Suprapubic skin (tissue), 4 donors: ENCODE results near the gene ARHGAP42. TPM values are rescaled to one million over a fixed set of nuclear protein-coding genes. Genes with fewer than 3 reads are reported as not detected.

Experiments
- DNase-seq, 2 donors: peaks; one replicate each; pipeline ENCODE4 v3.0.0-alpha.2; 2019; ENCODE audit warnings: low spot score in 2 of 2
- H3K27ac ChIP-seq: fragments of 200-600 bp; sonication (generic); one replicate; pipeline ENCODE4 v1.5.1; 2019
- H3K27me3 ChIP-seq: fragments of 200-600 bp; sonication (generic); one replicate; pipeline ENCODE4 v1.5.1; 2019
- H3K36me3 ChIP-seq: fragments of 200-600 bp; sonication (generic); one replicate; pipeline ENCODE4 v1.5.1; 2019
- H3K4me1 ChIP-seq: fragments of 200-600 bp; sonication (generic); one replicate; pipeline ENCODE4 v1.5.1; 2019
- H3K4me3 ChIP-seq: fragments of 200-600 bp; sonication (generic); one replicate; pipeline ENCODE4 v1.5.1; 2019; ENCODE audit warnings: mild to moderate bottlenecking
- H3K9me3 ChIP-seq: fragments of 200-600 bp; sonication (generic); one replicate; pipeline ENCODE4 v1.5.1; 2019
- EP300 ChIP-seq: sonication (generic); formaldehyde crosslinking; IDR thresholded peaks from one replicate; pipeline ENCODE4 v1.6.1; 2017; ENCODE audit warnings: antibody characterized with exemption
- POLR2A ChIP-seq, 2 donors: fragments of 450-650 bp; IDR thresholded peaks; one replicate each; pipeline ENCODE4 v1.6.1; 2017; ENCODE audit warnings: antibody characterized with exemption in 2 of 2, mild to moderate bottlenecking in 2 of 2, moderate library complexity in 2 of 2
- POLR2AphosphoS5 ChIP-seq, 3 donors: sonication (generic); formaldehyde crosslinking; IDR thresholded peaks; one replicate each; pipeline ENCODE4 v1.6.1; 2017; ENCODE audit warnings: antibody characterized with exemption in 3 of 3
- WGBS: methylation state at CpG from one replicate; pipeline ENCODE4 v1.1.5; 2018; 5-methylcytosine and 5-hydroxymethylcytosine counted together
- total RNA-seq, 4 donors: library from RNA; depleted of rRNA; stranded (reverse); fragments of >200 nt; gene quantifications; one replicate each; pipeline ENCODE4 v1.1.0, GENCODE V29; 2016
- TF ChIP-seq, protein P1 (sequence below), 2 donors: fragments of 200-600 bp in 1 of 2; fragments of 450-650 bp in 1 of 2; sonication (generic) in 1 of 2; IDR thresholded peaks; one replicate each; pipeline ENCODE4 v1.5.1; 2016 to 2019; ENCODE audit warnings: antibody characterized with exemption in 2 of 2, mild to moderate bottlenecking in 1 of 2, moderate library complexity in 1 of 2

ARHGAP42 gene
- total RNA-seq, 4 donors from 2014 or later = 12.4 to 18.4 (median 14.4) TPM

DNA sequence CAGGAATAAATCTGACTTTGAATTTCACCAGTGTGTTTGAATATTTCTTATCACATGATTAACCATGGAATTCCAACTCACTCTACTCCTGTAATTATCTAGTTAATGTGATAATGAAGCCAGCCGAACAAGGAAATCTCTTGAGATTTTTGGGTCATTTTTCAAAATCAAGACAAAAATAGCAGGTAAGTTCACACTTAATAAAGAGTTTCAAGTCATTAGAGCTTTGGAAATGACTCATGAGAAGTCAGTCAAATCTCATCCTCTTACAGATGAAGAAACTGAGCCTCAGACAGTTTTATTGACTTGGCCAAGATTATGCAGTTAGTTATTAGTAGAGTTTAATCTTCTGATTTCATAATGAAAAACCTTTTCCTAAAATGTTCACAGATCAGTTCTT, 148.8 kb downstream of the ARHGAP42 start:
- DNase-seq = no peak
- TF ChIP-seq, protein P1, sequence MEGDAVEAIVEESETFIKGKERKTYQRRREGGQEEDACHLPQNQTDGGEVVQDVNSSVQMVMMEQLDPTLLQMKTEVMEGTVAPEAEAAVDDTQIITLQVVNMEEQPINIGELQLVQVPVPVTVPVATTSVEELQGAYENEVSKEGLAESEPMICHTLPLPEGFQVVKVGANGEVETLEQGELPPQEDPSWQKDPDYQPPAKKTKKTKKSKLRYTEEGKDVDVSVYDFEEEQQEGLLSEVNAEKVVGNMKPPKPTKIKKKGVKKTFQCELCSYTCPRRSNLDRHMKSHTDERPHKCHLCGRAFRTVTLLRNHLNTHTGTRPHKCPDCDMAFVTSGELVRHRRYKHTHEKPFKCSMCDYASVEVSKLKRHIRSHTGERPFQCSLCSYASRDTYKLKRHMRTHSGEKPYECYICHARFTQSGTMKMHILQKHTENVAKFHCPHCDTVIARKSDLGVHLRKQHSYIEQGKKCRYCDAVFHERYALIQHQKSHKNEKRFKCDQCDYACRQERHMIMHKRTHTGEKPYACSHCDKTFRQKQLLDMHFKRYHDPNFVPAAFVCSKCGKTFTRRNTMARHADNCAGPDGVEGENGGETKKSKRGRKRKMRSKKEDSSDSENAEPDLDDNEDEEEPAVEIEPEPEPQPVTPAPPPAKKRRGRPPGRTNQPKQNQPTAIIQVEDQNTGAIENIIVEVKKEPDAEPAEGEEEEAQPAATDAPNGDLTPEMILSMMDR (IDR thresholded peaks at IDR 0.05) = no peak
- TF ChIP-seq POLR2A (IDR thresholded peaks at IDR 0.05) = no peak
- no peak for TF ChIP-seq EP300
- TF ChIP-seq POLR2AphosphoS5 (IDR thresholded peaks at IDR 0.05) = no peak
- no peaks in the 10 kb centered on the region for H3K36me3 ChIP-seq
- H3K27ac ChIP-seq = no peak overlapping the region
- H3K9me3 ChIP-seq = no peaks in the 10 kb centered on the region
- H3K4me1 ChIP-seq = peaks cover 29% of the 10 kb centered on the region
- no peaks in the 10 kb centered on the region for H3K27me3 ChIP-seq
- WGBS = 79% methylated on average over 1 of the region's 1 CpG
- no peak overlapping the region for H3K4me3 ChIP-seq

DNA sequence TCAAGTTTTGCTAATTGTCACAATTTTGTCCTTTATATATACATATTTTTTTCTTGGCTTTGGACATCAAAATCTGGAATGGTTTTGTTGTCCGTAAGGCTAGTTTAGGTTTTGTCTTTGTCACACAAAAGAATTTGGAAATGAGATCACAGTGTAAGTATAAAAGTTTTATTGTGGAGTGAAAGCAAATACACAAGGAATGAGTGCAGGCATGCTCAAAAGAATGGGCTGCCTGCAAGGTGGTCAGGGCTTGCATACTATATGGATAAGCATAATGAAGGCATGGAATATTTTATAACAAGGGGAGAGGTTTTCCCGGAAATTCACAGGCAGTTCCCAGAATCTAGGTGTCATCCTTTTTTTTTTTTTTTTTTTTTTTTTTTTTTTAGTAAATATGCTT, 150.2 kb downstream of the ARHGAP42 start:
- Histone ChIP-seq H3K9me3 (no peaks in the 10 kb centered on the region), H3K4me1 (peaks cover 15% of the 10 kb centered on the region), H3K27me3 (no peaks in the 10 kb centered on the region), H3K27ac (no peak overlapping the region), H3K4me3 (no peak overlapping the region), H3K36me3 (no peaks in the 10 kb centered on the region)
- no peak for TF ChIP-seq EP300
- TF ChIP-seq POLR2A (IDR thresholded peaks at IDR 0.05) = no peak
- TF ChIP-seq, protein P1 (IDR thresholded peaks at IDR 0.05) = no peak
- TF ChIP-seq POLR2AphosphoS5 (IDR thresholded peaks at IDR 0.05) = no peak
- 87% methylated on average over 2 of the region's 2 CpGs for WGBS
- no peak for DNase-seq

DNA sequence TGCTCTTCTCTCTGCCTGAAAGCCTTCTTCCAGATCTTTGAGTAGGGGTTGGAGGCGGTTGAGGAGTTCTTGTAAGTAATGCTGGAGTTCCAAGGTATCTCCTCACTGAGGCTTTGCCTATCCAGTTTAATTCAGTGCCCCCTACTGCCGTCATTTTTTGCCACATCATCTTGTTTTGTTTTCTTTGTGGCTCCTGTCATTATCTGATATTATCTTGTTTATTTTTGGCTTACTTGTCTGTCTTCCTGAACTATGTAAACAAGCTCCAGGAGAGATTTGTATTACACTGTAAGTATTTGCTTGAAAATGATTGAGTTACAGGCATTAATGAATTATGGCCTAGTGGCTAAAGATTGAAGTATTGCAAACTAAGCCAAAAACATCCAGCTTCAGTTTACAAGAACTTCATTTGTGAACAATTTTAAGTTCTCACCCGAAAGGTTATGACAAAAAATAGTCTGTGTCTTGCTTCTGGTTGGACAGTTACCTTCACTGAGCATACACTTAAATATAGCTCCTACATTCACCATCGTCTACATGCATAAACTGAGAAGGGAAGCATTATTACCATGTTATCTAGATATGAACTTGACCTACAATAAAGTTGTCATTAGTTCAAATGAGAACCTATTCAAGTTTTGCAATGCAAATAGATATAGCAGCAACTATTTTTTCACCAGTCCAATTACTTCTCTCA, 154.8 kb downstream of the ARHGAP42 start:
- 90% methylated on average over 4 of the region's 4 CpGs for WGBS
- Histone ChIP-seq H3K4me3 (no peak overlapping the region), H3K4me1 (no peaks in the 10 kb centered on the region), H3K36me3 (no peaks in the 10 kb centered on the region), H3K27me3 (no peaks in the 10 kb centered on the region), H3K9me3 (no peaks in the 10 kb centered on the region), H3K27ac (no peak overlapping the region)
- no peak for TF ChIP-seq POLR2A (IDR thresholded peaks at IDR 0.05)
- TF ChIP-seq POLR2AphosphoS5 (IDR thresholded peaks at IDR 0.05) = no peak
- no peak for DNase-seq

DNA sequence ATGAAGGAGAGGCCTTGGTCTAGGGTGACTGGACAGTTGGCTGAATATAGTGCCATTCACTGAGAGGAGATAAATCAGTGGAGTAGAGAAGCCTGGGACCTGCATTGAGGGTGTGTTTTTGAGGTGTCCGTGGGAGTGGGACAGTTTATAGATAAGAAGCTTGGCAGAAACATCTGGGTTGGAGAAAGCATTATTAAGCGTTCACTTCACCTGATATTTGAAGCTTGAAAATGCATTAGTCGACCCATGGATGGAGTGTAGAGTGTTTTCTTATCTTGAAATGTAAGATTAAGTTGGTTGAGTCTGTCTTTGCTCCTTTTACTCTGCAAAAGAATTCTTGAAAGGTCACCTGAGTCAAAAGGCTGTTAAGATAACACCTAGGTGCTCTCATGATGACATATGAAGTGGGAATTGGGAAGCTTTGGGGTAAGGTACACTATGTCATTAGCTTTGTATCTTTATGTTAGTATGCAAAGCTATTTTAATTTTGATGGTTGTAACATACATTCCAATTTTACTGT, 160.7 kb downstream of the ARHGAP42 start:
- 52% methylated on average over 3 of the region's 3 CpGs for WGBS
- Histone ChIP-seq H3K4me1 (peaks cover 21% of the 10 kb centered on the region), H3K27me3 (no peaks in the 10 kb centered on the region), H3K9me3 (no peaks in the 10 kb centered on the region), H3K36me3 (no peaks in the 10 kb centered on the region), H3K4me3 (no peak overlapping the region), H3K27ac (no peak overlapping the region)
- no peak for DNase-seq
- TF ChIP-seq POLR2A (IDR thresholded peaks at IDR 0.05) (no peak), POLR2AphosphoS5 (IDR thresholded peaks at IDR 0.05) (no peak), EP300 (no peak)
- TF ChIP-seq, protein P1 (IDR thresholded peaks at IDR 0.05) = no peak

DNA sequence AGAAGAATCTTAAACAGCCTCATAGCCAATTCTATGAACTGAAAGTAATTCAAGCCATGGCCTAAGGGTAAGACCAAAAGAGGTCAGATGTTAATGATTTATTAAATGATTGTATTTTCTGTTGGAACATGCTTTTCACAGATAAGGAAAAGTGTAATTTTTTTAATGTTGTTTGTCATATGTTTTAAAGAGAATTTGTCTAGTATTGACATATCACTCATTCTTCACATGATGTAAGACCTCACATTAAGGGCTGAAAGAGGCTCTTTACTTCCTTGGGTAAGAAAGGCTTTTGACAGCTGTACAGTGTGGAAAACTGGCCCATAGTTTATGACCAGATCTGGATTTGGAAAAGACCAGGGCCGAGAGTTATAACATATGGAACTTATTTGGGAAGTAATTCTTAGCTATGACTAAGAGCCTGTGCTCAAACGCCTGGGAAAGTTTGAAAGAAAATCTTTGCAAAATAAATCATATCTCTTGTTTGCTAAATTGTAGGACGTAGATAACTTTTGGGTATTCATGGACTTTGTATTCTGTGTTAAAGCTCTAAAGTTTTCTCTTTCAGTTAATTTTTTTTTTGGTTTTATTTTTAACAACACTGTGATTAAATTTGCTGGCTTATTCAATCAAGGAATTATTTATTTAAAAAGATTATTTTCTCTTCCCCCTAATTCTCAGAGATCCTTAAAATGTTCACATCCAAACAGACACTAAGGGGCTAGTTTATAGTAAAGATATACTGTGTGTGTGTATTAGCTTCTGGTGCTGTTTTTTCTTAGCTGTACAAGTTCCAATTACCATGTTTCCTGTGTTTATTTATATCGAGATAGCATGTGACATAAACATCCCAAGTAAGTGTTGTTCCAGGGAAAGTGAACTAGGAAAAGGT, 162.2 kb downstream of the ARHGAP42 start:
- WGBS = 36% methylated on average over 4 of the region's 4 CpGs
- Histone ChIP-seq H3K4me3 (no peak overlapping the region), H3K4me1 (peaks cover 21% of the 10 kb centered on the region), H3K9me3 (no peaks in the 10 kb centered on the region), H3K36me3 (no peaks in the 10 kb centered on the region), H3K27me3 (no peaks in the 10 kb centered on the region), H3K27ac (peak overlapping the region; percentile 1)
- no peak for DNase-seq
- TF ChIP-seq EP300 = no peak
- no peak for TF ChIP-seq POLR2A (IDR thresholded peaks at IDR 0.05)
- no peak for TF ChIP-seq POLR2AphosphoS5 (IDR thresholded peaks at IDR 0.05)
- TF ChIP-seq, protein P1 (IDR thresholded peaks at IDR 0.05) = no peak
